K562 (cell line): ENCODE measurements around the gene LY6G5B. TPM values are rescaled to one million over a fixed set of nuclear protein-coding genes. Genes with fewer than 3 reads are reported as not detected.
A peak's percentile ranks its signal among the peaks of the same experiment; 100 is the strongest.

ENCODE experiments used
- CHD1 ChIP-seq: fragments of 200-600 bp; sonication (generic); IDR thresholded peaks from one replicate; pipeline ENCODE4 v1.6.1; 2012; ENCODE audit warnings: mild to moderate bottlenecking, moderate library complexity, low read length, inconsistent platforms
- GTF2F1 ChIP-seq: IDR thresholded peaks from 2 replicates; pipeline ENCODE4 v1.6.1; 2011; ENCODE audit warnings: low read depth, low read length, improper control_type of control experiment
- HDGF ChIP-seq: fragments of 450-650 bp; IDR thresholded peaks from 2 replicates; pipeline ENCODE4 v1.6.1; 2016
- HOXB6 ChIP-seq: fragments of 250-450 bp; sonication (Bioruptor Pico); IDR thresholded peaks from 2 replicates; pipeline ENCODE4 v1.5.1; 2022; ENCODE audit warnings: mild to moderate bottlenecking, borderline replicate concordance
- KLF16 ChIP-seq: IDR thresholded peaks from 2 replicates; pipeline ENCODE4 v1.6.1; 2016; ENCODE audit warnings: antibody characterized with exemption
- MECOM ChIP-seq: fragments of 250-450 bp; sonication (Bioruptor Pico); IDR thresholded peaks from 2 replicates; pipeline ENCODE4 v1.8.0; 2022; ENCODE audit warnings: inconsistent platforms
- RAD21 ChIP-seq, 2 experiments: fragments of 250-450 bp in 1 of 2; fragments of 450-650 bp in 1 of 2; sonication (Bioruptor Pico) in 1 of 2; formaldehyde crosslinking in 1 of 2; IDR thresholded peaks in 1 of 2; conservative IDR thresholded peaks in 1 of 2; 2 replicates each; pipeline versions ENCODE4 v1.4.0 to v1.8.0; 2020 to 2022; ENCODE audit warnings: mild to moderate bottlenecking in 2 of 2, moderate library complexity in 1 of 2
- SIN3A ChIP-seq, 2 experiments: fragments of 150-350 bp in 1 of 2; IDR thresholded peaks; 2 replicates each; pipeline ENCODE4 v1.6.1; 2011 to 2016; ENCODE audit warnings: borderline replicate concordance in 2 of 2, low read depth in 2 of 2, low read length in 2 of 2, mild to moderate bottlenecking in 2 of 2, moderate library complexity in 2 of 2; ENCODE audit not compliant: control insufficient read depth in 1 of 2
- ZBTB1 ChIP-seq: sonication (generic); formaldehyde crosslinking; IDR thresholded peaks from 2 replicates; pipeline ENCODE4 v1.8.1; 2023; ENCODE audit warnings: missing genetic modification reagents, low read depth, mild to moderate bottlenecking, borderline replicate concordance
- ZNF23 ChIP-seq: fragments of 250-450 bp; sonication (Bioruptor Pico); IDR thresholded peaks from 2 replicates; pipeline ENCODE4 v1.4.0; 2020; ENCODE audit warnings: mild to moderate bottlenecking
- polyA plus RNA-seq, 8 experiments: library from polyadenylated mRNA; depleted of rRNA in 4 of 8; stranded (reverse) in 5 of 8; unstranded in 3 of 8; fragments of >200 nt; fragmentation: Nextera tagmentation in 2 of 8; fragmentation: Illumina TruSeq in 1 of 8; extraction: Ambion mirVana in 2 of 8; extraction: Trizol in 1 of 8; gene quantifications; 2 replicates each; pipeline versions ENCODE4 v1.2.1 to v1.2.3, GENCODE V29; 2011 to 2014; ENCODE audit warnings: inconsistent platforms in 1 of 8, missing spikeins in 1 of 8
- total RNA-seq, 7 experiments: library from RNA; depleted of rRNA in 6 of 7; stranded (reverse); fragments of >200 nt in 6 of 7; fragmentation: Illumina TruSeq in 2 of 7; extraction: Trizol in 2 of 7; gene quantifications; 2 replicates each; pipeline versions ENCODE4 v1.2.1 to v1.2.3, GENCODE V29; 2011 to 2021; ENCODE audit warnings: low replicate concordance in 1 of 7
- TF ChIP-seq, protein P1 (sequence below), 2 experiments: fragments of 150-350 bp in 1 of 2; IDR thresholded peaks; 2 replicates each; pipeline ENCODE4 v1.6.1; 2012 to 2016; ENCODE audit warnings: low read depth in 2 of 2, low read length in 2 of 2, mild to moderate bottlenecking in 1 of 2, moderate library complexity in 1 of 2
- TF ChIP-seq, protein P2 (sequence below), 2 experiments: fragments of 250-450 bp in 1 of 2; fragments of 450-650 bp in 1 of 2; sonication (Bioruptor Pico) in 1 of 2; IDR thresholded peaks; 2 replicates each; pipeline versions ENCODE4 v1.6.1 to v1.8.0; 2016 to 2021; ENCODE audit warnings: mild to moderate bottlenecking in 2 of 2, moderate library complexity in 2 of 2, missing compliant biosample characterization in 1 of 2, missing genetic modification characterization in 1 of 2
- TF ChIP-seq, protein P3 (sequence below): IDR thresholded peaks from 2 replicates; pipeline ENCODE4 v1.6.1; 2011; ENCODE audit warnings: borderline replicate concordance, low read depth, mild to moderate bottlenecking, moderate library complexity, low read length; ENCODE audit not compliant: insufficient read depth, poor library complexity, severe bottlenecking
- TF ChIP-seq, protein P4 (sequence below), 2 experiments: IDR thresholded peaks; 2 replicates each; pipeline ENCODE4 v1.6.1; 2011; ENCODE audit warnings: borderline replicate concordance in 1 of 2, control low read depth in 1 of 2, low read depth in 1 of 2, low read length in 1 of 2, mild to moderate bottlenecking in 1 of 2, mixed read lengths in 1 of 2, moderate library complexity in 1 of 2; ENCODE audit not compliant: insufficient read depth in 1 of 2, insufficient read length in 1 of 2, poor library complexity in 1 of 2, severe bottlenecking in 1 of 2; ENCODE audit errors: extremely low read depth in 1 of 2
- TF ChIP-seq, protein P5 (sequence below): fragments of 250-450 bp; sonication (Bioruptor Pico); IDR thresholded peaks from 2 replicates; pipeline ENCODE4 v1.8.0; 2022; ENCODE audit warnings: moderate library complexity, mild to moderate bottlenecking, inconsistent platforms
- TF ChIP-seq, protein P6 (sequence below): sonication (generic); formaldehyde crosslinking; IDR thresholded peaks from 2 replicates; pipeline ENCODE4 v1.8.1; 2022; ENCODE audit warnings: missing genetic modification reagents

Gene LY6G5B
- total and polyA plus RNA-seq, 9 of the 15 experiments (the other 6 are each of a cell fraction or from before 2014, with no cell fraction given), result 6.0 to 27.0 (median 7.5) TPM

- TF ChIP-seq ZBTB1 (CRISPR knock-in tag) (0 out of 2 replicates have a peak, but pooled peaks have one; percentile 13), HOXB6 (CRISPR knock-in tag) (peak; percentile 7; the same call in 1 of the 2 replicates), HDGF (0 out of 2 replicates have a peak, but pooled peaks have one; percentile 72), RAD21 (CRISPR knock-in tag; conservative IDR thresholded peaks at IDR 0.05 in 1 of 2, IDR thresholded peaks at IDR 0.05 in 1 of 2) (peak in 1 of 2 experiments; percentile 20; a peak in 1 of 4 replicates), SIN3A (IDR thresholded peaks at IDR 0.05; ENCODE audit: borderline replicate concordance in 2 of 2, control insufficient read depth in 1 of 2, low read depth in 2 of 2, low read length in 2 of 2) (peak in 1 of 2 experiments; percentile 90; a peak in 2 of 4 replicates), CHD1 (peak; percentile 96), GTF2F1 (no peak), MECOM (CRISPR knock-in tag) (no peak), ZNF23 (CRISPR knock-in tag) (no peak), KLF16 (no peak)
- TF ChIP-seq, protein P1, sequence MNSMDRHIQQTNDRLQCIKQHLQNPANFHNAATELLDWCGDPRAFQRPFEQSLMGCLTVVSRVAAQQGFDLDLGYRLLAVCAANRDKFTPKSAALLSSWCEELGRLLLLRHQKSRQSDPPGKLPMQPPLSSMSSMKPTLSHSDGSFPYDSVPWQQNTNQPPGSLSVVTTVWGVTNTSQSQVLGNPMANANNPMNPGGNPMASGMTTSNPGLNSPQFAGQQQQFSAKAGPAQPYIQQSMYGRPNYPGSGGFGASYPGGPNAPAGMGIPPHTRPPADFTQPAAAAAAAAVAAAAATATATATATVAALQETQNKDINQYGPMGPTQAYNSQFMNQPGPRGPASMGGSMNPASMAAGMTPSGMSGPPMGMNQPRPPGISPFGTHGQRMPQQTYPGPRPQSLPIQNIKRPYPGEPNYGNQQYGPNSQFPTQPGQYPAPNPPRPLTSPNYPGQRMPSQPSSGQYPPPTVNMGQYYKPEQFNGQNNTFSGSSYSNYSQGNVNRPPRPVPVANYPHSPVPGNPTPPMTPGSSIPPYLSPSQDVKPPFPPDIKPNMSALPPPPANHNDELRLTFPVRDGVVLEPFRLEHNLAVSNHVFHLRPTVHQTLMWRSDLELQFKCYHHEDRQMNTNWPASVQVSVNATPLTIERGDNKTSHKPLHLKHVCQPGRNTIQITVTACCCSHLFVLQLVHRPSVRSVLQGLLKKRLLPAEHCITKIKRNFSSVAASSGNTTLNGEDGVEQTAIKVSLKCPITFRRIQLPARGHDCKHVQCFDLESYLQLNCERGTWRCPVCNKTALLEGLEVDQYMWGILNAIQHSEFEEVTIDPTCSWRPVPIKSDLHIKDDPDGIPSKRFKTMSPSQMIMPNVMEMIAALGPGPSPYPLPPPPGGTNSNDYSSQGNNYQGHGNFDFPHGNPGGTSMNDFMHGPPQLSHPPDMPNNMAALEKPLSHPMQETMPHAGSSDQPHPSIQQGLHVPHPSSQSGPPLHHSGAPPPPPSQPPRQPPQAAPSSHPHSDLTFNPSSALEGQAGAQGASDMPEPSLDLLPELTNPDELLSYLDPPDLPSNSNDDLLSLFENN (IDR thresholded peaks at IDR 0.05; ENCODE audit: low read depth in 2 of 2, low read length in 2 of 2), result 0 out of 4 replicates have a peak, but pooled peaks of 1 of the 2 experiments have one; percentile 24
- TF ChIP-seq, protein P2, sequence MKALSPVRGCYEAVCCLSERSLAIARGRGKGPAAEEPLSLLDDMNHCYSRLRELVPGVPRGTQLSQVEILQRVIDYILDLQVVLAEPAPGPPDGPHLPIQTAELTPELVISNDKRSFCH (CRISPR knock-in tag; IDR thresholded peaks at IDR 0.05), result no peak
- TF ChIP-seq, protein P2 (tag; IDR thresholded peaks at IDR 0.05), result 0 out of 2 replicates have a peak, but pooled peaks have one; percentile 17
- TF ChIP-seq, protein P3, sequence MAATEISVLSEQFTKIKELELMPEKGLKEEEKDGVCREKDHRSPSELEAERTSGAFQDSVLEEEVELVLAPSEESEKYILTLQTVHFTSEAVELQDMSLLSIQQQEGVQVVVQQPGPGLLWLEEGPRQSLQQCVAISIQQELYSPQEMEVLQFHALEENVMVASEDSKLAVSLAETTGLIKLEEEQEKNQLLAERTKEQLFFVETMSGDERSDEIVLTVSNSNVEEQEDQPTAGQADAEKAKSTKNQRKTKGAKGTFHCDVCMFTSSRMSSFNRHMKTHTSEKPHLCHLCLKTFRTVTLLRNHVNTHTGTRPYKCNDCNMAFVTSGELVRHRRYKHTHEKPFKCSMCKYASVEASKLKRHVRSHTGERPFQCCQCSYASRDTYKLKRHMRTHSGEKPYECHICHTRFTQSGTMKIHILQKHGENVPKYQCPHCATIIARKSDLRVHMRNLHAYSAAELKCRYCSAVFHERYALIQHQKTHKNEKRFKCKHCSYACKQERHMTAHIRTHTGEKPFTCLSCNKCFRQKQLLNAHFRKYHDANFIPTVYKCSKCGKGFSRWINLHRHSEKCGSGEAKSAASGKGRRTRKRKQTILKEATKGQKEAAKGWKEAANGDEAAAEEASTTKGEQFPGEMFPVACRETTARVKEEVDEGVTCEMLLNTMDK, result no peak
- TF ChIP-seq, protein P4, sequence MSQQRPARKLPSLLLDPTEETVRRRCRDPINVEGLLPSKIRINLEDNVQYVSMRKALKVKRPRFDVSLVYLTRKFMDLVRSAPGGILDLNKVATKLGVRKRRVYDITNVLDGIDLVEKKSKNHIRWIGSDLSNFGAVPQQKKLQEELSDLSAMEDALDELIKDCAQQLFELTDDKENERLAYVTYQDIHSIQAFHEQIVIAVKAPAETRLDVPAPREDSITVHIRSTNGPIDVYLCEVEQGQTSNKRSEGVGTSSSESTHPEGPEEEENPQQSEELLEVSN (IDR thresholded peaks at IDR 0.05; ENCODE audit: borderline replicate concordance in 1 of 2, extremely low read depth in 1 of 2, insufficient read depth in 1 of 2, insufficient read length in 1 of 2, low read depth in 1 of 2, low read length in 1 of 2, poor library complexity in 1 of 2, severe bottlenecking in 1 of 2), result peak in 1 of 2 experiments; percentile 24
- TF ChIP-seq, protein P5, sequence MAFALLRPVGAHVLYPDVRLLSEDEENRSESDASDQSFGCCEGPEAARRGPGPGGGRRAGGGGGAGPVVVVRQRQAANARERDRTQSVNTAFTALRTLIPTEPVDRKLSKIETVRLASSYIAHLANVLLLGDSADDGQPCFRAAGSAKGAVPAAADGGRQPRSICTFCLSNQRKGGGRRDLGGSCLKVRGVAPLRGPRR (CRISPR knock-in tag), result 0 out of 2 replicates have a peak, but pooled peaks have one; percentile 20
- TF ChIP-seq, protein P6, sequence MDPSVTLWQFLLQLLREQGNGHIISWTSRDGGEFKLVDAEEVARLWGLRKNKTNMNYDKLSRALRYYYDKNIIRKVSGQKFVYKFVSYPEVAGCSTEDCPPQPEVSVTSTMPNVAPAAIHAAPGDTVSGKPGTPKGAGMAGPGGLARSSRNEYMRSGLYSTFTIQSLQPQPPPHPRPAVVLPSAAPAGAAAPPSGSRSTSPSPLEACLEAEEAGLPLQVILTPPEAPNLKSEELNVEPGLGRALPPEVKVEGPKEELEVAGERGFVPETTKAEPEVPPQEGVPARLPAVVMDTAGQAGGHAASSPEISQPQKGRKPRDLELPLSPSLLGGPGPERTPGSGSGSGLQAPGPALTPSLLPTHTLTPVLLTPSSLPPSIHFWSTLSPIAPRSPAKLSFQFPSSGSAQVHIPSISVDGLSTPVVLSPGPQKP (CRISPR knock-in tag), result no peak
These were observed 18.1 kb upstream of the LY6G5B start (continued) for GRCh38 chr6:31651602-31652191.
